SK-N-MC (cell line): Measurements from ENCODE around the gene SEPTIN1.

ENCODE experiments used
- EZH2 ChIP-seq: fragments of 200-600 bp; sonication (generic); IDR thresholded peaks from one replicate; pipeline ENCODE4 v1.6.1; 2017; ENCODE audit warnings: antibody characterized with exemption
- POLR2AphosphoS5 ChIP-seq: IDR thresholded peaks from 2 replicates; pipeline ENCODE4 v1.6.1; 2012; ENCODE audit warnings: mild to moderate bottlenecking, low read depth, low read length, borderline replicate concordance

DNA sequence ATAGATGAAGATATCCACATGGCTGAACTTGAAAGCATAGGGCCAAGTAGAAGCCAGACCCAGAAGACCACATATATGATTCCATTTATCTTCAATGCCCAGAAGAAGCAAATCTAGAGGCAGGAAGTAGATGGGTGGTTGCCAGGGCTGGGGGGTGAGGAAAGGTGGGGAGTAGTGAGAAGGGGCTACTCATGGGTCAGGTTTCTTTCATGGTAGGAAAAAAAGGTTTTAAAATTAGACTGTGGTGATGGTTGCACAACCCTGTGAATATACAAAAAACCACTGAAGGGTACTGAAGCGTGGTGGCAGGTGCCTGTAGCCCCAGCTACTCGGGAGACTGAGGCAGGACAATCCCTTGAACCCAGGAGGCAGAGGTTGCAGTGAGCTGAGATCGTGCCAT lies 32.7 kb downstream of the SEPTIN1 start:
- no peak for TF ChIP-seq EZH2
- no peak for TF ChIP-seq POLR2AphosphoS5
